ENCODE data around the gene KIAA1210.

KIAA1210 gene

DNA sequence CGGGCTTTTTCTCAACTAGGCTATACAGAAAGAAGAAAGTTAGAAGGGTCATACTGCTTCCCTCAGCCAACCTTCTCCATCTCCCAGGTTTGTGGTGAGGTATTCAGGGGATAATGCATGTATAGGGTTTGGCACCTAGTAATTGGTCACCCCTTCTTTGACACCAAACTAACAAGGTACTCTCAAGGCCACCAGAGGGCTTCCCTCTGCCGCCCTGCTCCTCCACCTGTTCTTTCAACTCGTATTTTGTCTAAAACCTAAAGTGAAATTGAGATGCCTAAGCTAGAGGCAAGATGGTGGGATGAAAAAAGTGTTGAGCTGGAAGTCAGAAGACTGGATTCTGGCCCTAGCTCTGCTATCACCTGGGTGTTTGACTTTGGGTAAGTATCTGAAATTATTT is 32.8 kb downstream of the KIAA1210 start:
- intact Hi-C loops (cut with DNase I): no loop called here
- no peak for DNase-seq

DNA sequence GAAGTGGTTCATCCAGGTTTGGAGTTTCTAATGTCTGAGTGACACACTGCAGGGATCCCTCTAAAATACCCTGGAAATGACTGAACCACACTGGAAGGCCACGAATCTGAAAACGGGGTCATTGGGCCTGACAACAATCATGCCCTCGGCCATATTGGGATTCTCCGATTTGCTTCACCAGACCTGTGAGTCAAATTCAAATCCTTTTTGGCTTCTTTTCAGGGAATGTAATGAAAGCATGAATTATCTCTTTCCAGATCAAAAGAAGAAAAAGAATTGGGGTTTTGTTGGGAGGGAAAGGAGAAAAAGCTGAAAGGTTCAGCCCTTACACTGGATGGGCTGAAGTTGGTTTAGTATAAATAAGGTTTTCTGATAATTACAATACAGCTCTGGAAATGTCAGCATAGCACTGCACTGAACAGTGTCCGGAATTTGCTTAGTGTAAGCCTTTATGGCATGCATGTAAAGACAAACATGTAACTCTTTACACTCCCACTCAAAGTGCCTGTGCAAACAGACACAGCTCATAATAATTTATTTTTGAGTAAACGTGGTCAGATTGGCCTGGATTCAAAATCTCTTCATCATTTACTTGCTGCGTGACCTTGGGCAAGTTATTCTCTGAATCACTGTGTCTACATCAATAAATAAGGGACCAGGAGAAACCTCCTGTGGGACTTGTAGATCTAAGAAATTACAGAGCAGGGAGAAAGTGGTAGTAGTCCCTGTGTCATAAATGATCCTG is 33.4 kb downstream of the KIAA1210 start:
- intact Hi-C loops (cut with DNase I): no loop called here
- DNase-seq: no peak

DNA sequence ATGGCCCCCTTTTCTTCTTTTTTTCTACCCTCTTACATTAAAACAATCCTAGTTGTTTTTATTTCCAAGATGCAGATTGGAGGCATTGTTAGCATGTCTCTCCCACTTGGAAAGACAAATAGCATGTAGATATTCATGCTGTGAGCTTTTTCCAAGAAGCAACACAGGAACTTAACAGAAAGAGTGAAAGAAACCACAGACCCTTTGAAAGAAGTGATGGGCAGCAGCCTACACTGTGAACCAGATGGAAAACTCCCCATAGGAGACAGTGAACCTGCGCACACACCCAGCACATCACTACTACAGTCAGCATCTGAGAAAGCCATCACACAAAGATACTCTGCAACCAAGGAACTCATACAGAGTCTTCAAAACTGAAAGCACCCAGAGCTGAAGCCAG is 37.0 kb downstream of the KIAA1210 start:
- no peak for DNase-seq
- intact Hi-C loops (cut with DNase I): no loop called here

DNA sequence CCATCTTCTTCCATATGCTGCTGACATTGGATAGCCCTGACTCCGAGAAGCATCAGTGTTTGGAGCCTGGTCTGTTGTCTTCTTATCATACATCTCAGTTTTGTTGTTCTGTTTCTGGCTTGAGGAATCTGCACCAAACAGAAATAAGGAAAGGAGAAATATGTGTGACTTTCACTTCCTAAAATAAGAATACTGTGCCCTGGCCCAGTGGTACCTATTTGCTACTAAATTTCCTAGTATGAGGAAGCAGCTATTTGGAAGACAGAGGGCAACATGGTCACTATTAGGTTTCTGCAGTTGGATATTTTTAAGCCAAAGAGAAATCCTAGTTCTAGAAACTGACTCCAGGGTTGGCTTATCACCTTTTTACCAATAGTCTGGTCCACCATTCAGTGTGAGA is 38.0 kb downstream of the KIAA1210 start:
- no peak for DNase-seq
- intact Hi-C loops (cut with DNase I): no loop called here

DNA sequence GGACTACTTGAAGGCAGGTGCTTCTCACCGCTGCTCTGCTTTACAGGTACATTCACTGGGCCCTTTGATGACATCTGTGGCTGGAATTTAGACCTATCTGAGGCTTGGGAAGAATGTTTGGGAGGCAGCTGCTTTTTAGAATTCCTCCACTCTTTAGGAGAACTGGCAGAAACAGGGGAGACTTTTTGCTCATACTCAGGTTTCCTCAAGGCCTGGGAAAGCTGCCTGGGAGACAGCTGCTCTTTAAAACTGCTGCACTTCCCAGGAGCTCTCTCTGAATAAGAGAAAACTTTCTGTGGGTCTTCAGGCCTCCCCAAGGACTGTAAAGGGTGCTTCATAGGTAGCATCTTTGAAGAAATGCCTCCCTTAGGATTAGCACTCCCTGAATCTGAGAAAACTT is 40.5 kb downstream of the KIAA1210 start:
- DNase-seq: no peak
- intact Hi-C loops (cut with DNase I): no loop called here

DNA sequence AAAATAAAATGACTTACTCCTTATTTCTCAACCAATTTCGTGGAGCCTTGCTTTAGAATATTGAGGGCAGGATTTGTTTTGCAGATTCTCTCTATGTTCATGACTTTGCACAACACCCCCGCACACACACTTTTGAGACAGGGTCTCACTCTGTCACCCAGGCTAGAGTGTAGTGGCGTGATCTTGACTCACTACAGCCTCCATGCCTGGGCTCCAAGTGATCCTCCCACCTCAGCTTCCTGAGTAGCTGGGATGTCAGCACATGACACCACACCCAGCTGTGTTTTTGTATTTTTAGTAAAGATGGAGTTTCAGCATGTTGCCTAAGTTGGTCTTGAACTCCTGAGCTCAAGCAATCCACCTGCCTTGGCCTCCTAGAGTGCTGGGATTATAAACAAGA is 42.8 kb downstream of the KIAA1210 start:
- intact Hi-C loops (cut with DNase I): no loop called here
- no peak for DNase-seq

DNA sequence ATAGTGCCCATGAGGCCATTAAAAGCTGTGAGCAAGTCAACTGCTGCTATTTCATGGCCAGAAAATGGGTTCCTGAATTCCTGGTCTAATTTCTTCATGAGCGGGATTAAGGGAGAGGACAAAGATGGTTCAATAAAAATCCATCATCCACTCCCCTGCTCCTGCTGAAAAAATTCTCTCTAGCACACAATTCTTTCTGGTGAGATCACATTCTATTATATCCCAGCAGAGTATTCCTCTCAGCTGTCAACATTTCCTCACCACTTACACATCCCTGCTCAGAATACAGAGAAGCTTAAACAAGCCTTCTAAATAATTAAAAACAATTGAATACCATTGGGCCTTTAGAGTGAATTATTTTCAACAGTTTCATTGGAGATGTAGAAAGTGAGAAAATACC is 45.3 kb downstream of the KIAA1210 start:
- intact Hi-C loops (cut with DNase I): no loop called here
- DNase-seq: no peak

DNA sequence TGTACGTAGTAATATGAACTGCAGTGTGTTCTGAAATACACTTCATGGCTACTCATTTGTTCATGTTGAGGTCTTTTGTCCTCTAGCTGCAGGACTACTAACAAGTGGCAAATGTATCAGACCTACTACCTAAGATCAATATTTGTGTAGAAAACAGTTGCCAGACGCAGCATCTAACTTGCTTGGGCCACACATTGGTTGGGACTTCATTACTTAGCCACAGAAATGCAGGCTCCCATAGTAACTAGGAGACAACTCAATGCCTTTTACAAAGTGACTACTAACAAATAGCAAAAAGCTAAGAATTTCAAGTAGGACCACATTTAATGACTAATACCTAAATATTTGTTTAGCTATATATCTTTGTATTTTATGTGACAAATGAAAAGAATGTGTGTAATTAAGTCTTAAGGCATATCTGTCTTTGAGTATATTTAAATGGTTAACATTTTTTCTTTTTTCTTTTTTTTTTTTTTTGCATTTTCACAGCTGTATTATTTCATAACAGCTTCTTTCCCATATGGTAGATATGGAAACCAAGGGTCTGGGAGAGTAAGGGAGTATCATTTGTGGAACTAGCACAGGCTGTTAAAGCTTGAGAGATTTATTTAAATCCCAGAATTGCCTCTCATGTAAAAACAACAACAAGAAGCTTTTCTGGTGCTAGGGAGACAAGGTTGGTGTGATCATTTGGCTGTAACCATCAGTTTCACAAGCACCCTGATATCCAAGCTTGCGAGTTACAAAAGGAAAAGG is 52.2 kb downstream of the KIAA1210 start:
- no peak for DNase-seq

DNA sequence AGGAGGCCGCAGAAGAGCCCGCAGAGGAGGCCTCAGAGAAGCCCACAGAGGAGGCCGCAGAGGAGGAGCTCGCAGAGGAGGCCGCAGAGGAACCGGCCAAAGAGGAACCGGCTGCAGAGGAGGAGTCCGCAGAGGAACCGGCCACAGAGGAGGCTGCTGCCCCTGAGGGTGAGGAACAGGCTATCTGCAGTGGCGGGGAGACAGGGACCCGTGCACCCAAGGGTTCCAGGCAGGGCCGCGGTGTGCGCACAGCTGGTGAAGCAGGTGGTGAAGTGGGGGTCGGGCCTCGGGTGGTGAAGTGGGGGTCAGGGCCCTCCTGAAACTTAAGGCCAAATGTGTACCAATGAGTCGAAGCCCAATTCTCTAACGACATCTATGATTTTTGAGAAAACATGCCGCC is 53.7 kb downstream of the KIAA1210 start:
- peak in 2 of 10 donors; percentile 67 to 80 for DNase-seq
- intact Hi-C loops (cut with DNase I): no loop called here

More for the DNA sequence above, 52.2 kb downstream of the KIAA1210 start:
- intact Hi-C loops (cut with DNase I): no loop called here

DNA sequence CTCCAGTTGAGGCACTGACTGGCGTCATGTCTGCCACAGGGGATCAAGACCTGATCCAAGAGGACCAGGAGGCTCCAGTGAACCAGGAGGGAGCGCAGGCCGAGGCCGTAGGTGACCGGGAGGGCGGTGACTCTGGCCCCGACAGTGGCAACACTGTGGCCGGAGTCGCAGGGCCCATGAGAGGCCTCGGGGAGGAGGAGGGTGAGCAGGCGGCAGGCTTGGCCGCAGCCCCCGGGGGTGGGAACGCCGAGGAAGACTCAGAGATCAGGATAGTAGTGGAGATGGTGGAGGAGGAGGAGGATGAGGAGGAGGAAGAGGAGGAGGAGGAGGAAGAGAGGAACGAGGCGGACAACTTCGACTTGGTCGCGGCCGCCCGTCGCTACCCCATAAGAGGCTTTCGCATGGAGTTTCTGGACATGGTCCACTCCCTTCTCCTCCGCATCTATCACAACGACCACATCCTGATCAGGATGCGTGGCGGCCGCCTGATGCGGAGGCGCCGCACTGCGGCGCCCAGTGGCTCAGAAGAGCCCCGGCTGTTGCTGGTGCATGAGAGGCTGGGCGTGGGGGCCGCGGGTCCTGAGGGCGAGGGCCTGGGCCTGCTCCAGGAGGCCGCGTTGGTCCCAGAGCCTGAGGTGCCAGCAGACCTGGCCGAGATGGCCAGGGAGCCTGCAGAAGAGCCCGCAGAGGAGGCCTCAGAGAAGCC is 54.3 kb downstream of the KIAA1210 start:
- intact Hi-C loops (cut with DNase I): no loop called here
- DNase-seq: peak in 1 of 10 donors; percentile 54

DNA sequence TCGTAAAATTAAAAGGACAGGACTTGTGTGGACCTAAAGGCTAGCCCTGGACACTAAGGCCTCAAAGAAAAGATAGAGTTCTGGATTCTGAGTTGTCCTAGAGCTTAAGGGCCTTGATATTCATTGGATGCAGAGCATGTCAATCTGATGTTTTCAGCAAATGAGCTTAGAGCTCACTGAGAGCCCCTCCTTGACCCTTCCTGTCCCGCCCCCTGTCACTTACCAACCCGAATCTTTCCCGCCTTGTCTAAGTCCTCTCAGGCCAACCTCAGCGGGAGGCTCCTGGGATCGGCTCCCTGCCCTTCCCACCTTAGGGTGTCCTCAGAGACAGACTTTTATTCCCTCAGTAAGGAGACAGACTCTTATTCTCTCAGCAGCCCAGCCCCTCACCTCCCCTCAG is 54.9 kb downstream of the KIAA1210 start, which contains the start of gene CT47C1:
Gene CT47C1, plus strand, starts transcription at position 250 of the 400 bp plus-strand sequence. CDS start 233 bp downstream, outside the sequence.
- intact Hi-C loops (cut with DNase I): no loop called here

DNA sequence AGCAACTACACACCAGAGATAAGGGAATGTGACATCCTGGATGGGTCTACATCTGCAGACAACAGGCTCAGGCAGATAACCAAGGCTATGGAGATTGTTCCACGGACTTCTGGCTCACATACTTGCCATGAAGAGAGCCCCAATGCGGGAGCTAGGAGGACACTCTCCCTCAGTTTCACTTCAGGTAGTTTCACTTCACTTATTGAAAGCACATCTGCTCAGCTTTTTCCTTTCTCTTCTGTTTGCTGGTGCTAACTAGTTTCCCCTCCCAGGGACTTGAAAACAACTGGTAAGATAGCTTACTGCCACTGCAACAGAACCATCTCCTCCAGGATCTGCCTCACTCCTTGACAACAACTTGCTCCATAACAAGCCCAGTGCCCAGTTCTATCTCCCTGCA is 56.2 kb downstream of the KIAA1210 start:
- DNase-seq: no peak
- intact Hi-C loops (cut with DNase I): no loop called here

More for the DNA sequence above, 54.9 kb downstream of the KIAA1210 start, which contains the start of gene CT47C1:
- no peak for DNase-seq

DNA sequence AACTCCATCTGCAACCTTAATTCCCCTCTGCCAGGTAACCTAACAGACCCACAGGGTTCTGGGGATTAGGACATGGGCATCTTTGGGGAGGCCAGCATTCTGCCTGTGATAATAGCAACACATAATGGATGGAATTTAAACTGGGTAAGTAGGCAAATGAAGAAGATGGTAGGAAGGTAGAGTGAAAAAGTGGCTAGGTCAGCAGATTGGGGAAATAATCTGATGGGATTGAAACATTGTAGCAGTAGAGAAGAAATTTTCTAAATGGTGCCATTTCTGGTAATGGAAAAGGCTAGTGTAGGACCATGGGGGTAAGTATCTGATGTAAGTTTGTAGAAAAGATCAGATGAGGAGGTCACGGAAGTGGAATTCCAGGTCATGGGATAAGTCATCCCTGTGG is 57.9 kb downstream of the KIAA1210 start:
- DNase-seq: no peak
- intact Hi-C loops (cut with DNase I): no loop called here

DNA sequence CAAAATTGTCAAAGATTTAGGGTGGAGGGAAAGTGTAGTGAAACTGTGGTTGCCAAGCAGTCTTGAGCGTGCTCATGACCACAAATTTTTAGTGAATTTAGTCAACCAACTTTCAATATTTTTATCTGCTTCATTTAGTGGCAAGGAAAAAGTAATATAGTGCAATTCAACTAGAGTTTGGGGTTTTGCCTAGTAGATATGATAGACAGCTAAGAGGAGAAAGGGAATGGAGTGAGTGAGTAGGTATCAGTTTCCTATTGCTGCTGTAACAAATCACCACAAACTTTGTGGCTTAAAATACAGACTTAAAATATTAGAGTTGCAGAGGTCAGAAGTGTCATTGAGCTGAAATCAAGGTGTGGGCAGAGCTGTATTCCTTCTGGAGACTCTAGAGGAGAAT is 58.5 kb downstream of the KIAA1210 start:
- no peak for DNase-seq
- intact Hi-C loops (cut with DNase I): no loop called here

DNA sequence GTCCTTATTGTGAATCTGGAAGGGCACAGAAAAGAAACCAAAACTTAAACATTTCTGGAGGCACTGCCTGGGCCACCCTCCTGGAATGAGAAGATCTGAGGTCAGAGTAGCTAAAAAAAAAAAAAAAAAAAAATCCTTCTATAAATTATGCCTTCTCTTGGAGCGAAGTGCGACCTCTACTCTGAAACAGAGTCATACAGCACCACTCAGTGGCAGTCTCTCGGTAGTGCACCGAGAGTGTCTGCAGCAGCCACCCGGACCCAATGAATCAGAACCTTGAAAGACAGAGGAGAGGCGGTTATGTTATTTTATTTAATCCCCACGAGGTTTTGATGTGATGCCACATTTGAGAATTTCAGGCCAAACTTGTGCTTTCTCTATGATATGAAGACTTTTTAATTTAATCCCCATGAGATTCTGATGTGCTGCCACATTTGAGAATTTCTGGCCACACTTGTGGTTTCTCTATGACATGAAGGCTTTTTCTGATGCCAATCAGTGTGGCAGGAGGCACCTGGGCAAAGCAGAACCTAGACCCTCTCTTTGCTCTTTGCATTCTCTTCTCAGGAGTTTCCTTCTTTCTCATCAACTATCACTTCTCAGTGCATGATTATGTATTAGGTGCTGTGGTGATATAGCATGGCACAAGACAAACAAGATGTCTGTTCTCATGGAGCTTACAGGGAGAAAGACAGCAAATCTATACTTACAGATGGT is 60.4 kb downstream of the KIAA1210 start:
- peak in 7 of 10 donors; percentile 29 to 91 (median 54) for DNase-seq
- intact Hi-C loops (cut with DNase I): loop anchor here (2.0 kb wide), 2 partner anchors 220 to 228 kb away; no protein-coding TSS in a partner anchor

DNA sequence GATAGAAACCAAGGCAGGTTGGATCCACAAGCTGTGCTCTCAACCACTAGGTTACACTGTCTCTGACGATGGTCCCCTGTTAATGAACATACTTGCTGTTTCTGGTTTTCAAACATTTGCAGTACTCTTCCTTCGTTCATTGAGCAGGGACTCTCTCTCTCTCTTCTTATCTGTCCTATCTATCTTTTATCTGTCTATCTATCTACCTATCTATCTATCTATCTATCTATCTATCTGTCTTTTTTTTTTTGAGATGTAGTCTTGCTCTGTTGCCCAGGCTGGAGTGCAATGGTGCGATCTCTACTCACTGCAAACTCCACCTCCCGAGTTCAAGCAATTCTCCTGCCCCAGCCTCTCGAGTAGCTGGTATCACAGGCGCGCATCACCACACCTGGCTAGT is 64.2 kb downstream of the KIAA1210 start:
- DNase-seq: no peak
- intact Hi-C loops (cut with DNase I): no loop called here

DNA sequence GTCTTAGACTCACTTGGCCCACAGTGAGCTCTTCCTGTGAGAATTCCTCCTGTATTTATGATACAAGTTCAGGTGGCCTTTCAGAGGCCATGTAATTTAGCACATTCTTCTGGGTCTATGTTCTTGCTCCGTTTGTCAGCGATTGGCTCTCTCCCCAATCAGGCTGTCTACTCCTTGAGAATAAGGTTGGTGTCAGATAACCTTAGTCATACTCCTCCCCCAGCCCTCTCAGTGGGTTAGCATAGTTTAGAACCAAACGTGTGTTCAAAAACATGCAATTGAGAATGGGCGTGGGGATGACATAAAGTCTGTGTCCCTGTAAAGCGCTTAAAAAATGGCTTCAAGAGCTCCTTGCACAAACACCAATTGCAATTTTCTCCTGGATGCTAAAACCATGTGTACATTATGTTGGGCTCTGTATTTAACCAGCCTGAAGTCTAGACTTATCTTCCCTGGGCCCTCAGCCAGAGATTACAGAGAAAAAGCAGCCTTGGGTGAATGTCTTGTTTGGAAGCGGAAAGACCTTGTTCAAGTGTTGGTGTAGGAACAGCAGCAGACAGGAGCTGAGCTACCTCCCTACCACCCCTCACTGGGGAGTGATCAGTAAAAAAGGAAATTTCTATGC is 64.8 kb downstream of the KIAA1210 start:
- no peak for DNase-seq
- intact Hi-C loops (cut with DNase I): no loop called here

DNA sequence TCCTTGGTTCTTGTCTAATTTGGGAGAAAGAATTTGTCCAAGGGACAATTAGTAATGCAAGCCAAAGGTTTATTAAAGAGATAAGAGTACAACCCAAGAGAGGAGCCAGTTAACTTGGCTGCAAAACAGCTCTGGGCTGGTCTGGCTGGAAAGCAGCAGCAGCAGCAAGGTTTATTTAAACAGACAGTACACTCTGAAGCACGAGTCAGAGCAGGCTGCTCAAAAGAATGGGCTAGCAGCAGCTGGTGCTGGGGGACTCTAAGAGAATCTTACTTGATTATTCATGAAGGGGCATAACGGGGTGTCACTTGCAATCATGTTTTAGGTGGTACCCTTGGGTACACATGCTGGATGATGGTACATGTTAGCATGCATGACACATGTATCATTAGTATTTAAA is 71.9 kb downstream of the KIAA1210 start:
- peak in 1 of 10 donors; percentile 58 for DNase-seq
- intact Hi-C loops (cut with DNase I): no loop called here

DNA sequence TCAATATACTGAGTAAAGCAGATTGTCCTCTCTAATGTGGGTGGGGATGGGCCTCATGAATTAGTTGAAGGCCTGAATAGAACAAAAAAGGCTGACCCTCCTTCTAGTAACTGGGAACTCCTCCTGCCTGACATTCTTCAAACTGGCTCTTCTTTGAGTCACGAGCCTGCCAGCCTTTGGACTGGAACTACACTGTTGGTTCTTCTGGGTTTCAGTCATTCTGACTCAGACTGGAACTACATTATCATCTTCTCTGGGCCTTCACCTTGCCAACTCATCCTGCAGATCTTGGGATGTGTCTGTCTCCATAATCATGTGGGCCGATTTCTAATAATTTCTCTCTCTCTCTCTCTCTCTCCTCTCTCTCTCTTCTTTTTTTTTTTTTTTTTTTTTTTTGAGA is 81.7 kb downstream of the KIAA1210 start:
- intact Hi-C loops (cut with DNase I): no loop called here
- DNase-seq: no peak

DNA sequence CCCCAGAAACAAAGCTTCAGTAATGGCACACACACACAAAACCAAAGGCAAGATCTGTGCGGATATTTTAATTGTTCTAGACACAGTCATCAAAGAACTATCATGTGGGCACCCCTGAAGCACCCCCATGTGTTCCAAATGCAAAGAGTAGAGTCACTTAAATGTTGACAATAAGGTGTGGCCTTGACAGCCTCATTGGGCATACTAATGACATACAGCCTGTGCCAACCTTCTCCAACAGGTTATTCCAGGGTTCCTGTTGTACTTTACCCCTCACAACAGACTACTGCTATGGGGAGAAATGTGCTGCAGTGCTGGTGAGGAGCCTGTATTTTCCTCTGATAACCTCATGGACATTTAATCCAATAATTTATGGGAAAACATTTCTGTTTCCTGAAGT is 84.6 kb downstream of the KIAA1210 start:
- intact Hi-C loops (cut with DNase I): no loop called here
- DNase-seq: no peak

Measured in posterior cingulate gyrus (tissue), 11 donors.